AG09319 (cell line): ENCODE results near the gene FRMD3.
"Not testable (repeated sequence)": the region's sequence is repeated elsewhere in the genome, so short reads cannot be mapped to it uniquely, and the experiment has no call there.

Experiments
- DNase-seq: peaks from one replicate; pipeline ENCODE4 v3.0.0-alpha.2; 2010; ENCODE audit warnings: low read depth; ENCODE audit errors: extremely low read depth
- TF ChIP-seq, protein P1 (sequence below): IDR thresholded peaks from 2 replicates; pipeline ENCODE4 v1.5.1; 2011; ENCODE audit warnings: low read depth, mild to moderate bottlenecking, inconsistent platforms, low read length, moderate library complexity

Gene FRMD3

DNA sequence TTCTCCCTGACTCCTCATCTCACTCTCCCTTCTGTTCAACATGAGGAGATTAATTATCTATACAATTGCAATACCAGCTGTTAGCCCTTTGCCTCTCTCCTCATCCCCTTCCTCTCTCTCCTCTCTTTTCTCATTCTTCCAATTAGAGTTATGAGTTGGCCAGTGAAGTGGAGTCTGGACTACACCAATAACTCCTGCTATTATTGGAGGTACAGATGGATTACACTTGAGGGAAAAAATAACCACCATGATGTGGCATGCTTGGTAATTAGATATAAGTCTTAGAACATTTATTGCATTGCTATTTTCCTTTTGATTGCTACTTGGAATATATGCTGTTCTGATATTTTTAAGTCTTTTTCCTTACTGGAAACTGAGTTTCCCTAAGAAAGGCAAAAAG, 159.2 kb downstream of the FRMD3 start:
- no peak for DNase-seq
- TF ChIP-seq, protein P1, sequence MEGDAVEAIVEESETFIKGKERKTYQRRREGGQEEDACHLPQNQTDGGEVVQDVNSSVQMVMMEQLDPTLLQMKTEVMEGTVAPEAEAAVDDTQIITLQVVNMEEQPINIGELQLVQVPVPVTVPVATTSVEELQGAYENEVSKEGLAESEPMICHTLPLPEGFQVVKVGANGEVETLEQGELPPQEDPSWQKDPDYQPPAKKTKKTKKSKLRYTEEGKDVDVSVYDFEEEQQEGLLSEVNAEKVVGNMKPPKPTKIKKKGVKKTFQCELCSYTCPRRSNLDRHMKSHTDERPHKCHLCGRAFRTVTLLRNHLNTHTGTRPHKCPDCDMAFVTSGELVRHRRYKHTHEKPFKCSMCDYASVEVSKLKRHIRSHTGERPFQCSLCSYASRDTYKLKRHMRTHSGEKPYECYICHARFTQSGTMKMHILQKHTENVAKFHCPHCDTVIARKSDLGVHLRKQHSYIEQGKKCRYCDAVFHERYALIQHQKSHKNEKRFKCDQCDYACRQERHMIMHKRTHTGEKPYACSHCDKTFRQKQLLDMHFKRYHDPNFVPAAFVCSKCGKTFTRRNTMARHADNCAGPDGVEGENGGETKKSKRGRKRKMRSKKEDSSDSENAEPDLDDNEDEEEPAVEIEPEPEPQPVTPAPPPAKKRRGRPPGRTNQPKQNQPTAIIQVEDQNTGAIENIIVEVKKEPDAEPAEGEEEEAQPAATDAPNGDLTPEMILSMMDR: no peak

DNA sequence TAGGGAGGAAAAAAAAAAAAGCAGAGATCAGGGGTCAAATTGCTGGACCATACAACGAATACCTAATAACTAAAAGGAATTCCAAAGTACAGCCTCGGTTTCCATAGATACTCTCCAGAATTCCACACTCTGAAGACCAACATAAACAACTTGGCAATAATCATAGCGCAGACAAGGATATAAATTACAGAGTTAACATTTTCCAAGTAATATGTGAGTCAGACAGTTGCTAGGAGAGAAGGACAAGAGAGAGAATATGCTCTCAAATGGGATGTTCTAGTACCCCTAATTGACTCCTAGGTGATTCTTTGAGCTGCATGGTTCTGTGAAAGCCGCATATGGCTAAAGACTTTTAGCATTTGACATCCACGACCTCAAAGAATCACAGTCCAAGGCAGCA, 165.2 kb downstream of the FRMD3 start:
- no peak for DNase-seq

DNA sequence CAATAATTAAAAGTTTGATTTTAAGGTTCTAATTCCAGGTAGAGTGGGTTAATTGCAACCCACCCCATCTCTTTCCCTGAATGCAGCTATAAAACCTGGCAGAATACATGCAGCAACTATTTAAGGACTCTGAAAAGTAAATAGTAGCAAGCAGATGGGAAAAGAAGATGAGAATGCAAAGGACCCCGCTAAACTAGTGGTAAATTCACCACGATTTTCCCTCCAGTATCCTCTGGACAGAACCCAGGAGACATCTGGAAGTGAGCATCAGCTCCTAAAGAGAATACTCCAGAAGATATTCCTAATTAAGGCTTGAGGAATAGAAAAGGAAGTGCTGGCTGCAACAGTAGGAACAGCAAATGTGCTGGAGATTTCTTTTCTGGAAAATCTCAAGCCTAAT, 170.9 kb downstream of the FRMD3 start:
- no peak for DNase-seq
- TF ChIP-seq, protein P1: no peak

More for the DNA sequence above, 165.2 kb downstream of the FRMD3 start:
- TF ChIP-seq, protein P1: no peak

DNA sequence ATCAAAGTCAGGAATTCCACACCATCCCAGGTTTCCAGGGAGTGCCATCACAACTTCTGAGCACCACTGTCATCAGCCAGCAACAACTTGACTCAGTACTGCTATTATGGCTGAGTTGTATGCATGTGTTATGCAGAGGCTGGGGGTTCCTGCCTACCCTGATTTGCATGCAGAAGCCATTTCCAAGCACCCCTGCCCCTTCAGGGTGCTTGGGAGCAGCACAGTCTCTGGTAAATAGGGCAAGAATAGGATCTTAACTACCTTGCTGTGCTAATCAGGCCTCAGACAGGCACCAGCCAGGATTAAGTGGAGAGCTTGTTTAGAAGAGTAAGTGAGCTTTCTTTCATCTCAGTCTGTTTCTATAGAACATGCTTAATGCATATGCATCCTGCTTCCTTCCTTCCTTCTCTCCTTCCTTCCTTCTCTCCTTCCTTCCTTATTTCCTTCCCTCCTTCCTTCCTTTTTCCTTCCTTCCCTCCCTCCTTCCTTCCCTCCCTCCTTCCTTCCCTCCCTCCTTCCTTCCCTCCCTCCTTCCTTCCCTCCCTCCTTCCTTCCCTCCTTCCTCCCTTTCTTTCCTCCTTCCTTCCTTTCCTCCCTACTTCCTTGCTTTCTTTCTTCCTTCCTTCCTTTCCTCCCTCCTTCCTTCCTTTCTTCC, 175.7 kb downstream of the FRMD3 start:
- no peak for DNase-seq
- TF ChIP-seq, protein P1: no peak

DNA sequence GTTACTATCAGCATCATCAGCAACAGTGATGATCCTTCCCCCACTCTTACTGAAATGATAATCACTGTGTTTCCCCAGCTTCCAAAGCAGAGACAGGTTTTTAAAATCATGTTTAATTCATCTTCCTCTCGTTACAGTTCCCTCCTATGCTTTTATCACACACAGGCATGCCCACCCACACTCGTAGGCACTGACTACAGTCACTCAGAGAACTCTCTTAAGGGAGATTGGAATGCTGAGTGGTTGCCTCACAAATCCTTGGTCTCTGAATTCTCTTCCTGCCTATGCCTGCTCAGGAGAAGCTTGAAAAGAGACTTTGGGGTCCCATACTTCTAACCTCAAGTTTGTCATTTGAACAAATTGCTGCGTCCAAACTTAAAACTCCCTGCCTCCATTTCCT, 179.2 kb downstream of the FRMD3 start:
- TF ChIP-seq, protein P1: no peak
- DNase-seq: no peak

DNA sequence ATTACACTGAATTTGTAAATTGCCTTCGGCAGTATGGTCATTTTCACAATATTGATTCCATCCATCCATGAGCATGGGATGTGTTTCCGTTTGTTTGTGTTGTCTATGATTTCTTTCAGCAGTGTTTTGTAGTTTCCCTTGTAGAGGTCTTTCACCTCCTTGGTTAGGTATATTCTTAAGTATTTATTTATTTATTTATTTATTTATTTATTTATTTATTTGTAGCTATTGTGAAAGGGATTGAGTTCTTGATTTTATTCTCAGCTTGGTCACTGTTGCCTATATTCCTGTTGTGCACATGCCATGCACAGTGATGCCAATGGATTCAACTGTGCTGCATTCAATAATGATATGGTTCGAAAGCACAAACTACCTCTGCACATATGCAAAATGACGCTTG, 179.7 kb downstream of the FRMD3 start:
- DNase-seq: not testable (repeated sequence)

DNA sequence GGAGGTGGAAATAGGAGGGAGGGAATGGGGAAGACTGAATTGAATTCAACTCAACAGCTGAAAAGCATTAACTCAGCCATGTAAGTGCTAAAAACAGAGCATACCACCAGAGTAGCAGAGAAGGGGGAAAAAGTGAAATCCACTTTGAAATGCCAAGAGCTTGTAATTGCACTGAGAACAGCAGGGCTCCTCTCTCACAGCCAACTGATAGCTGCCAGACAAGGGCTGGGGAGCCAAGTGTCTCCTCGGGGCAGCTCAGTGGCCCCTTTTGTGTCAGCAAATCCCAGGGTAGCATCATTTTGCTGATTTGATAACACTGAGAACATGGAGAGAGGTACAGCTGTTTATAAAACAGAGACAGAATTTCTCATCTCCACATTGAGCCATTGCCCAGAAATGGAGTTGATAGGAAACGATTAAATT, 182.5 kb downstream of the FRMD3 start:
- DNase-seq: no peak
- TF ChIP-seq, protein P1: no peak

DNA sequence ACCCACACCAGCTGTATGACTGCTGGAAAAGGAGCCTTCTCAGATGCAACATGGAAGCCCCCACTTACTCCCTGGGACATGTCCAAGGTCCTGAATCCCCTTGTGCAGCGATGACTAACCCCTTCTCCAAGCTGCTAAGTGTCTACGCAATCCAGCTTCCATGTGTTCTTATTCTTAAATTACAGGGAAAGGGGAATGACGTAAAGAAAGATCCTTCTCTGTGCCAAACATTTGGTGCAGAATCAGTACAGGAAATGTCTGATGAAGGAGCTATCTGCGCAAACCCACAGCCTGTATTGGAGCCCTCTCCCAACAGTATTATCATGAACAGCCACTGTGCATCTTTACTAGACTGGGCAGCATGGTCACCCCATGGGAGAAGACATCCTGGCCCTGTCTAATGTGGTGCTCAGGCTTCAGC, 183.2 kb downstream of the FRMD3 start:
- no peak for DNase-seq
- TF ChIP-seq, protein P1: no peak
